Caco-2 (cell line): ENCODE results near the gene APLP1. TPM values are rescaled to one million over a fixed set of nuclear protein-coding genes. Genes with fewer than 3 reads are reported as not detected.

Experiments
- BruUV-seq: library from RNA; stranded (reverse); fragments of 400-500 nt; replicated peaks from 2 replicates; lab custom pipeline; 2021; lab: Mats Ljungman, UMichigan
- CTCF ChIA-PET: fragments of 300-600 bp; sonication (Branson Sonifier 250); formaldehyde crosslinking; loops from one replicate; lab custom pipeline; 2022; ENCODE audit warnings: antibody characterized with exemption; lab: Charles Lee
- POLR2A ChIA-PET: fragments of 300-600 bp; sonication (Branson Sonifier 250); formaldehyde crosslinking; loops from one replicate; lab custom pipeline; 2022; ENCODE audit warnings: antibody characterized with exemption; lab: Charles Lee
- DNase-seq, 2 experiments: peaks; one replicate each; pipeline versions ENCODE4 v3.0.0 to v3.0.0-alpha.2; 2020 to 2022
- H3K27me3 ChIP-seq: replicated peaks from 2 replicates; pipeline ENCODE4 v1.6.0; 2011; ENCODE audit warnings: low read length; ENCODE audit not compliant: control insufficient read depth, insufficient read depth
- H3K36me3 ChIP-seq: 2 replicates; pipeline ENCODE4 v1.5.1; 2011; ENCODE audit warnings: low read length; ENCODE audit not compliant: control insufficient read depth, insufficient read depth
- H3K4me1 ChIP-seq: fragments of 250-450 bp; sonication (Bioruptor Pico); 2 replicates; pipeline ENCODE4 v1.5.1; 2020; ENCODE audit warnings: mild to moderate bottlenecking
- H3K4me3 ChIP-seq: 2 replicates; pipeline ENCODE4 v1.5.1; 2011; ENCODE audit warnings: low read depth, mild to moderate bottlenecking, control low read depth, low read length
- H3K9me3 ChIP-seq: fragments of 250-450 bp; sonication (Bioruptor Pico); 2 replicates; pipeline ENCODE4 v1.5.1; 2020; ENCODE audit warnings: mild to moderate bottlenecking, moderate library complexity
- H3K27ac Mint-ChIP-seq: one replicate; pipeline ENCODE4 v1.8.0; 2022; ENCODE audit warnings: mixed read lengths; ENCODE audit not compliant: unreplicated experiment
- H3K27me3 Mint-ChIP-seq: one replicate; pipeline ENCODE4 v1.8.0; 2022; ENCODE audit warnings: mixed read lengths; ENCODE audit not compliant: insufficient read depth, unreplicated experiment
- H3K36me3 Mint-ChIP-seq: one replicate; pipeline ENCODE4 v1.8.0; 2022; ENCODE audit warnings: mild to moderate bottlenecking, mixed read lengths; ENCODE audit not compliant: insufficient read depth, unreplicated experiment
- H3K4me1 Mint-ChIP-seq: one replicate; pipeline ENCODE4 v1.8.0; 2022; ENCODE audit warnings: low read depth, mixed read lengths; ENCODE audit not compliant: unreplicated experiment
- H3K4me3 Mint-ChIP-seq: one replicate; pipeline ENCODE4 v1.8.0; 2022; ENCODE audit warnings: mild to moderate bottlenecking, moderate library complexity, mixed read lengths; ENCODE audit not compliant: unreplicated experiment
- H3K9me3 Mint-ChIP-seq: one replicate; pipeline ENCODE4 v1.8.0; 2022; ENCODE audit warnings: mixed read lengths; ENCODE audit not compliant: unreplicated experiment
- intact Hi-C: fragments of 100-400 bp; cut with micrococcal nuclease; formaldehyde crosslinking; loops from one replicate; pipeline ENCODE4 v1.10.0; 2022; ENCODE audit not compliant: unreplicated experiment
- total RNA-seq: library from RNA; stranded (reverse); gene quantifications from 2 replicates; pipeline ENCODE4 v1.2.3, GENCODE V29; 2022
- TF ChIP-seq, protein P1 (sequence below), 2 experiments: fragments of 200-600 bp in 1 of 2; IDR thresholded peaks; 1 replicate in 1 of 2; 2 replicates in 1 of 2; pipeline versions ENCODE4 v1.5.1 to v1.8.0; 2011 to 2022; ENCODE audit warnings: antibody characterized with exemption in 1 of 2, control low read depth in 1 of 2, inconsistent platforms in 1 of 2, low read depth in 1 of 2, low read length in 1 of 2, mild to moderate bottlenecking in 1 of 2, moderate library complexity in 1 of 2; ENCODE audit not compliant: insufficient read depth in 1 of 2, severe bottlenecking in 1 of 2, unreplicated experiment in 1 of 2

The APLP1 gene
- total RNA-seq, 1 experiment from 2014 or later: 6.5 TPM

GRCh38 chr19:35901854-35902661, 33.7 kb downstream of the APLP1 start, which contains the start of gene HCST:
Gene HCST, plus strand, starts transcription at chr19:35902529. Its CDS starts 65 bp downstream, at chr19:35902594.
- Histone ChIP-seq H3K4me3 (peak within 1 kb of the TSS; percentile 36), H3K4me1 (0 out of 2 replicates have a peak, but pooled peaks cover 7% of the 10 kb centered on the region), H3K9me3 (no peaks in the 10 kb centered on the region), H3K27me3 (no peaks in the 10 kb centered on the region), H3K36me3 (no peaks in the 10 kb centered on the region)
- Mint-ChIP-seq H3K4me1 (peaks cover 7% of the 10 kb centered on the region), H3K9me3 (no peaks in the 10 kb centered on the region), H3K27ac (peak within 1 kb of the TSS; percentile 58), H3K27me3 (peaks cover 5% of the 10 kb centered on the region), H3K4me3 (peak within 1 kb of the TSS; percentile 83), H3K36me3 (peaks cover 6% of the 10 kb centered on the region)
- ChIA-PET CTCF (no interaction called here), POLR2A (no interaction called here)
- intact Hi-C loops: no loop called here
- no peak for DNase-seq
- TF ChIP-seq, protein P1, sequence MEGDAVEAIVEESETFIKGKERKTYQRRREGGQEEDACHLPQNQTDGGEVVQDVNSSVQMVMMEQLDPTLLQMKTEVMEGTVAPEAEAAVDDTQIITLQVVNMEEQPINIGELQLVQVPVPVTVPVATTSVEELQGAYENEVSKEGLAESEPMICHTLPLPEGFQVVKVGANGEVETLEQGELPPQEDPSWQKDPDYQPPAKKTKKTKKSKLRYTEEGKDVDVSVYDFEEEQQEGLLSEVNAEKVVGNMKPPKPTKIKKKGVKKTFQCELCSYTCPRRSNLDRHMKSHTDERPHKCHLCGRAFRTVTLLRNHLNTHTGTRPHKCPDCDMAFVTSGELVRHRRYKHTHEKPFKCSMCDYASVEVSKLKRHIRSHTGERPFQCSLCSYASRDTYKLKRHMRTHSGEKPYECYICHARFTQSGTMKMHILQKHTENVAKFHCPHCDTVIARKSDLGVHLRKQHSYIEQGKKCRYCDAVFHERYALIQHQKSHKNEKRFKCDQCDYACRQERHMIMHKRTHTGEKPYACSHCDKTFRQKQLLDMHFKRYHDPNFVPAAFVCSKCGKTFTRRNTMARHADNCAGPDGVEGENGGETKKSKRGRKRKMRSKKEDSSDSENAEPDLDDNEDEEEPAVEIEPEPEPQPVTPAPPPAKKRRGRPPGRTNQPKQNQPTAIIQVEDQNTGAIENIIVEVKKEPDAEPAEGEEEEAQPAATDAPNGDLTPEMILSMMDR (IDR thresholded peaks at IDR 0.05; ENCODE audit: insufficient read depth in 1 of 2, low read depth in 1 of 2, low read length in 1 of 2, severe bottlenecking in 1 of 2, unreplicated experiment in 1 of 2): no peak
- no TSS peak for BruUV-seq

GRCh38 chr19:35902870-35903475, 34.6 kb downstream of the APLP1 start:
- POLR2A ChIA-PET: no interaction called here
- no peak overlapping the region for H3K27ac Mint-ChIP-seq

More at GRCh38 chr19:35902870-35903475, 34.6 kb downstream of the APLP1 start:
- BruUV-seq: no TSS peak
- Histone ChIP-seq H3K4me1 (0 out of 2 replicates have a peak, but pooled peaks cover 7% of the 10 kb centered on the region), H3K36me3 (no peaks in the 10 kb centered on the region), H3K9me3 (no peaks in the 10 kb centered on the region), H3K4me3 (peak overlapping the region; percentile 36; the same call in 1 of the 2 replicates), H3K27me3 (no peaks in the 10 kb centered on the region)
- H3K27me3 Mint-ChIP-seq: peaks cover 5% of the 10 kb centered on the region
- H3K4me1 Mint-ChIP-seq: peaks cover 7% of the 10 kb centered on the region
- no peak for DNase-seq
- CTCF ChIA-PET: no interaction called here
- peaks cover 6% of the 10 kb centered on the region for H3K36me3 Mint-ChIP-seq
- H3K4me3 Mint-ChIP-seq: peak overlapping the region; percentile 80
- intact Hi-C loops: no loop called here
- TF ChIP-seq, protein P1 (IDR thresholded peaks at IDR 0.05; ENCODE audit: insufficient read depth in 1 of 2, low read depth in 1 of 2, low read length in 1 of 2, severe bottlenecking in 1 of 2, unreplicated experiment in 1 of 2): no peak
- H3K9me3 Mint-ChIP-seq: no peaks in the 10 kb centered on the region
